Keratinocyte (primary cell): Measurements from ENCODE around the gene HERC6. TPM values are rescaled to one million over a fixed set of nuclear protein-coding genes. Genes with fewer than 3 reads are reported as not detected.

Source experiments
- DNase-seq: peaks from one replicate; pipeline ENCODE4 v3.0.0-alpha.2; 2011; ENCODE audit warnings: low read depth, missing footprints, low spot score
- FAIRE-seq: peaks from 2 replicates; lab custom pipeline; 2011; peaks lifted over from hg19 to GRCh38; lab: Jason Lieb, UNC
- H2AFZ ChIP-seq: 2 replicates; pipeline ENCODE4 v1.6.0; 2012; ENCODE audit warnings: low read length, control low read depth, inconsistent platforms; ENCODE audit not compliant: control insufficient read depth
- H3K27ac ChIP-seq: 2 replicates; pipeline ENCODE4 v1.5.1; 2011; ENCODE audit warnings: low read length; ENCODE audit not compliant: control insufficient read depth, insufficient read depth
- H3K27me3 ChIP-seq: 3 replicates; pipeline ENCODE4 v1.6.0; 2011; ENCODE audit warnings: low read length; ENCODE audit not compliant: control insufficient read depth, insufficient read depth; ENCODE audit errors: extremely low read depth
- H3K36me3 ChIP-seq, 2 experiments: 2 replicates in 1 of 2; 3 replicates in 1 of 2; pipeline ENCODE4 v1.5.1; 2011; ENCODE audit warnings: low read length in 2 of 2, mild to moderate bottlenecking in 1 of 2; ENCODE audit not compliant: control insufficient read depth in 2 of 2, insufficient read depth in 2 of 2; ENCODE audit errors: extremely low read depth in 1 of 2
- H3K4me1 ChIP-seq: 3 replicates; pipeline ENCODE4 v1.5.1; 2011; ENCODE audit warnings: low read length; ENCODE audit not compliant: control insufficient read depth, insufficient read depth; ENCODE audit errors: extremely low read depth
- H3K4me2 ChIP-seq: 3 replicates; pipeline ENCODE4 v1.6.0; 2011; ENCODE audit warnings: low read depth, low read length; ENCODE audit not compliant: control insufficient read depth, insufficient read depth; ENCODE audit errors: extremely low read depth
- H3K4me3 ChIP-seq, 3 experiments: fragments of 200-600 bp in 1 of 3; sonication (generic) in 1 of 3; 2 replicates in 2 of 3; 3 replicates in 1 of 3; pipeline ENCODE4 v1.5.1; 2011 to 2016; ENCODE audit warnings: low read length in 3 of 3, mild to moderate bottlenecking in 3 of 3, control low read depth in 2 of 3, inconsistent platforms in 1 of 3, low read depth in 1 of 3, mixed read lengths in 1 of 3, mixed run types in 1 of 3, moderate library complexity in 1 of 3; ENCODE audit not compliant: control insufficient read depth in 2 of 3, insufficient read depth in 2 of 3; ENCODE audit errors: extremely low read depth in 1 of 3
- H3K79me2 ChIP-seq: 2 replicates; pipeline ENCODE4 v1.6.0; 2012; ENCODE audit warnings: low read length; ENCODE audit not compliant: control insufficient read depth, insufficient read depth
- H3K9ac ChIP-seq: 3 replicates; pipeline ENCODE4 v1.6.0; 2011; ENCODE audit warnings: low read length; ENCODE audit not compliant: control insufficient read depth, insufficient read depth; ENCODE audit errors: extremely low read depth
- H3K9me1 ChIP-seq: 3 replicates; pipeline ENCODE4 v1.6.0; 2011; ENCODE audit warnings: low read length; ENCODE audit not compliant: control insufficient read depth, insufficient read depth; ENCODE audit errors: extremely low read depth
- H3K9me3 ChIP-seq: 2 replicates; pipeline ENCODE4 v1.5.1; 2012; ENCODE audit warnings: low read depth, low read length; ENCODE audit not compliant: control insufficient read depth
- H4K20me1 ChIP-seq: 3 replicates; pipeline ENCODE4 v1.6.0; 2011; ENCODE audit warnings: low read length; ENCODE audit not compliant: control insufficient read depth, insufficient read depth; ENCODE audit errors: extremely low read depth
- CTCF ChIP-seq, 3 experiments: IDR thresholded peaks in 1 of 3; conservative IDR thresholded peaks in 1 of 3; optimal IDR thresholded peaks in 1 of 3; 2 replicates in 2 of 3; 3 replicates in 1 of 3; pipeline versions ENCODE3 to v1.5.1; 2011; ENCODE audit warnings: low read length in 3 of 3, mild to moderate bottlenecking in 3 of 3, moderate library complexity in 2 of 3, control low read depth in 1 of 3, inconsistent platforms in 1 of 3; ENCODE audit not compliant: insufficient read depth in 2 of 3; ENCODE audit errors: extremely low read depth in 1 of 3
- EZH2 ChIP-seq: IDR thresholded peaks from one replicate; pipeline ENCODE4 v1.6.1; 2012; ENCODE audit warnings: inconsistent platforms, mild to moderate bottlenecking, low read length, moderate library complexity
- dilution Hi-C: fragments of 300-500 bp; cut with MboI; formaldehyde crosslinking; loops from one replicate; pipeline ENCODE4 v1.7.0; 2020; ENCODE audit warnings: low sequenced_read_pairs; ENCODE audit not compliant: extremely low pct_ligation_motif_present
- polyA plus RNA-seq, 5 experiments: library from polyadenylated mRNA; depleted of rRNA in 3 of 5; stranded (reverse) in 3 of 5; stranded (forward) in 1 of 5; unstranded in 1 of 5; fragments of >200 nt; gene quantifications; 1 replicate in 1 of 5; 2 replicates in 3 of 5; 3 replicates in 1 of 5; pipeline versions ENCODE4 v1.2.1 to v1.2.3, GENCODE V29; 2011 to 2012; ENCODE audit warnings: missing spikeins in 2 of 5, low read depth in 1 of 5, low replicate concordance in 1 of 5

HERC6 gene
- polyA plus RNA-seq, 1 donor (not counting 4 experiments of a cell fraction or from before 2014, with no cell fraction given) = 33.9 TPM

DNA sequence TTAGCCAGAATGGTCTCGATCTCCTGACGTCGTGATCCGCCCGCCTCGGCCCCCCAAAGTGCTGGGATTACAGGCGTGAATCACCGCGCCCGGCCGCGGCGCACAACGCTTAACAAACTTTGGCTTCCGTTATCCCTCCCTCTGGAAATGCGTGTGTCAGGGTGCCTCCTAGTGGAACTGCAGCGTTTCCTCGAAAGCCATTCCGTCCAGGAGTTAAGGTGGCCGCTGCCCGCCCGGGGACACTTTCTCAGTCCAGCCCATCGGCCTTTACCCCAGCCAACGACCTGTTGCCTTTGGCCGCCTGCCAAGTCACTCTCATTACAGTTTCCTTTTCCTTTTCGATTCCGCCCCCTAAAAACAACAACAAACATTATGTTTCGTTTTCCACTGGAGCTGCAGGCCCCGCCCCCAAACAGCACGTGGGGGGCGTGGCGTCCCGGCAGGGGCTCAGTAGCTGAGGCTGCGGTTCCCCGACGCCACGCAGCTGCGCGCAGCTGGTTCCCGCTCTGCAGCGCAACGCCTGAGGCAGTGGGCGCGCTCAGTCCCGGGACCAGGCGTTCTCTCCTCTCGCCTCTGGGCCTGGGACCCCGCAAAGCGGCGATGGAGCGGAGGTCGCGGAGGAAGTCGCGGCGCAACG, 78.1 kb downstream of the HERC6 start, which contains the start of gene HERC5:
TSS of gene HERC5 (plus strand) at position 450 of the 637 bp plus-strand sequence. CDS start at position 601, 151 bp downstream.
- dilution Hi-C loops = no loop called here
- H3K4me1 ChIP-seq = peaks cover 10% of the 10 kb centered on the region
- peak within 1 kb of the TSS; percentile 75 for H3K9ac ChIP-seq
- peak within 1 kb of the TSS; percentile 25 for H3K27ac ChIP-seq
- H3K9me1 ChIP-seq = no peaks in the 10 kb centered on the region
- peaks cover 6% of the 10 kb centered on the region for H3K27me3 ChIP-seq
- no peaks in the 10 kb centered on the region for H3K36me3 ChIP-seq
- no peak for TF ChIP-seq EZH2
- TF ChIP-seq CTCF (optimal IDR thresholded peaks at IDR 0.05 in 1 of 3, IDR thresholded peaks at IDR 0.05 in 1 of 3, conservative IDR thresholded peaks at IDR 0.05 in 1 of 3; ENCODE audit: extremely low read depth in 1 of 3, insufficient read depth in 2 of 3, low read length in 3 of 3) = peak; percentile 72 to 92 (median 83)
- no peaks in the 10 kb centered on the region for H4K20me1 ChIP-seq
- H3K79me2 ChIP-seq = no peaks in the 10 kb centered on the region
- peak within 1 kb of the TSS; percentile 88 for H2AFZ ChIP-seq
- FAIRE-seq (peak; percentile 62), DNase-seq (peak; percentile 63)
- no peaks in the 10 kb centered on the region for H3K9me3 ChIP-seq
- H3K4me3 ChIP-seq = peak within 1 kb of the TSS; percentile 50 to 87 (median 71)
- peak within 1 kb of the TSS; percentile 74 for H3K4me2 ChIP-seq

- Histone ChIP-seq H3K36me3 (no peaks in the 10 kb centered on the region), H3K4me2 (peak overlapping the region; percentile 74), H4K20me1 (no peaks in the 10 kb centered on the region), H3K27ac (no peak overlapping the region), H3K4me3 (peak overlapping the region; percentile 50 to 87 (median 71)), H3K9ac (peak overlapping the region; percentile 75), H3K27me3 (peaks cover 6% of the 10 kb centered on the region), H3K9me1 (no peaks in the 10 kb centered on the region), H2AFZ (peak overlapping the region; percentile 88), H3K4me1 (peaks cover 10% of the 10 kb centered on the region), H3K9me3 (no peaks in the 10 kb centered on the region), H3K79me2 (no peaks in the 10 kb centered on the region)
- dilution Hi-C loops = no loop called here
- FAIRE-seq (no peak), DNase-seq (no peak)
- TF ChIP-seq EZH2 (no peak), CTCF (optimal IDR thresholded peaks at IDR 0.05 in 1 of 3, IDR thresholded peaks at IDR 0.05 in 1 of 3, conservative IDR thresholded peaks at IDR 0.05 in 1 of 3; ENCODE audit: extremely low read depth in 1 of 3, insufficient read depth in 2 of 3, low read length in 3 of 3) (no peak)
These were observed 78.9 kb downstream of the HERC6 start for GRCh38 chr4:88457307-88458103.
